ENCODE measurements around the gene ODF4. TPM values are rescaled to one million over a fixed set of nuclear protein-coding genes. Genes with fewer than 3 reads are reported as not detected.
"Not testable (repeated sequence)": the region's sequence is repeated elsewhere in the genome, so short reads cannot be mapped to it uniquely, and the experiment has no call there.

ODF4 gene
- total RNA-seq, 4 donors from 2014 or later, result not detected

- no peak for TF ChIP-seq POLR2A (IDR thresholded peaks at IDR 0.05)
- no peak for TF ChIP-seq CTCF (IDR thresholded peaks at IDR 0.05)
- DNase-seq, result no peak
- peak overlapping the region; percentile 56 to 71 for H3K4me3 ChIP-seq
- H3K4me1 ChIP-seq, result peaks cover 0 to 9% of the 10 kb centered on the region in 2 donors
- no peaks in the 10 kb centered on the region for H3K36me3 ChIP-seq
- H3K27me3 ChIP-seq, result no peaks in the 10 kb centered on the region
- peak overlapping the region; percentile 82 to 87 for H3K27ac ChIP-seq
- H3K9me3 ChIP-seq, result no peaks in the 10 kb centered on the region
- intact Hi-C loops (cut with DNase I; ENCODE audit: low total_unique reads), result no loop called here
These were observed 36.2 kb downstream of the ODF4 start for GRCh38 chr17:8375738-8376259.

DNA sequence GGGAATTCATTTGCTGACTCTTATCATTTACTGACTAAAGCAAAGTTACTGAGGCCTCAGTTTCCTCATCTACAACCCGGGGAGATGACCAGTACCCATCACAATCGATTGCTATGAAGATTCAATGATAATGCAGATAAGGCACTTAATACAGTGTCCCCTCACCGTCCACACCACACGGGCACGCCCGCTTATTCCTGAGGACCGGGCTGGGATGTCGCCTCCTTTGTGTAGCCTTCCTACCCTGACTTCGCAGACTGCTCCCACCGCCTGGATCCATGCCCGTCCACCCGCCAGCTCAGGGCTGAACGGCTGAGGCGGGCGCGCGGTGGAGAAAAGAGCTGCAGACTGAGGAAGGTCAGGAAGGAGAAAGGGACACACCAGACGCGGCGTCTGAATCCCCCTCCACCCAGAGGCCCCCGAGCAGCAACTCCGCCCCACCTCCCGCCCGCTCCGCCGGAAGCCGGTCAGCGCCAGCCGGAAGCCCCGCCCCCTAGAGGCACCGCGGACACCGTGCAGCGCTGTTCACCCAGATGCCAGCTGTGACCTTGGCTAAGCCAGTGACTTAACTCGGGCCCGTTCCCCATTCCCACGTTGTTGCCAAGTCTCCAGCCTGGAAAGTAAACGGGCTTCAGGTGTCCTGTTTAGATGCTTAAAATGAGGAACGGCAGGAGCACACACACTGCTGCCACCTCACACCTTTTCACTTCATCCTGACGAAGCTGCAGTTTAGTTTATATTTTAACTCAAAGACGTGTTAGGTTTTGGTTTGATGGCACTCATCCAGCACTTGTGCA, 36.8 kb downstream of the ODF4 start, which contains the start of gene KRABD2:
Gene KRABD2, minus strand, starts transcription at position 434 of the 797 bp plus-strand sequence.
- Histone ChIP-seq H3K4me1 (peaks cover 6 to 14% of the 10 kb centered on the region in 2 donors), H3K9me3 (no peaks in the 10 kb centered on the region), H3K27me3 (no peaks in the 10 kb centered on the region), H3K27ac (peak within 1 kb of the TSS; percentile 82 to 87), H3K4me3 (peak within 1 kb of the TSS; percentile 56 to 71), H3K36me3 (no peaks in the 10 kb centered on the region)
- peak; percentile 80 to 85 for DNase-seq
- peak in 1 of 2 donors; percentile 69 for TF ChIP-seq POLR2A (IDR thresholded peaks at IDR 0.05)
- peak; percentile 49 to 71 (median 57) for TF ChIP-seq CTCF (IDR thresholded peaks at IDR 0.05)
- intact Hi-C loops (cut with DNase I; ENCODE audit: low total_unique reads), result no loop called here

DNA sequence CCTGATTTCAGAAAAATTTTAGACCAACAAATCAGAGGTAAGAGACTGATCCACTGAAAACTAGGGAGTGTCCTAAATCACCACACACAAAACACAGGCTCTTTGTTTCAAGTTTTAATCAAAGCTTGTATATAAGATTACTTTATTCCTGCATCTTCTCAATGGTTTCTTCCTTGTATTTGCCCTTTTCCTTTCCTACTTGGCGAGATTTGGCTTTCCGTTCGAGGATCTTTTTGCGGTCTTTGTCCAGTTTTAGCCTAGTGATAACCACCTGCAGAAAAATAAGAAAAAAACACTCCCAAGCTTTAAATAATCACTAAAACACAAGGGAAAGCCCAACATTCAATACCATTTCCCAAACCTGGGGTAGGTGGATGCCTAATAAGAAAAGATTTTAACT, 37.8 kb downstream of the ODF4 start:
- no peaks in the 10 kb centered on the region for H3K36me3 ChIP-seq
- H3K27ac ChIP-seq, result peak overlapping the region in 1 of 2 donors; percentile 87
- no peak overlapping the region for H3K4me3 ChIP-seq
- no peak for TF ChIP-seq CTCF (IDR thresholded peaks at IDR 0.05)
- H3K27me3 ChIP-seq, result no peaks in the 10 kb centered on the region
- intact Hi-C loops (cut with DNase I; ENCODE audit: low total_unique reads), result no loop called here
- DNase-seq, result no peak
- peaks cover 6 to 24% of the 10 kb centered on the region in 2 donors for H3K4me1 ChIP-seq
- H3K9me3 ChIP-seq, result no peaks in the 10 kb centered on the region

DNA sequence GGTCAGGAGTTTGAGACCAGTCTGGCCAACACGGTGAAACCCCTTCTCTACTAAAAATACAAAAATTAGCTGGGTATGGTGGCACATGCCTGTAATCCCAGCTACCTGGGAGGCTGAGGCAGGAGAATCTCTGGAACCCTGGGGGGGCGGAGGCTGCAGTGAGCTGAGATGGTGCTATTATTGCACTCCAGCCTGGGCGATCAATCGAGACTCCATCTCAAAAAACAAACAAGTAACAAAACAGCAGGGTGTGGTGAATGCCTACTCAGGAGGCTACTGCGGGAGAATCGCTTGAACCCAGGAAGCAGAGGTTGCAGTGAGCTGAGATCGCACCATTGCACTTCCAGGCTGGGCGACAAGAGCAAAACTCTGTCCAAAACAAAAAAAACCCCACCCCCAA, 38.5 kb downstream of the ODF4 start:
- H3K36me3 ChIP-seq; H3K4me3 ChIP-seq; DNase-seq; intact Hi-C loops (cut with DNase I; ENCODE audit: low total_unique reads); H3K27me3 ChIP-seq; H3K9me3 ChIP-seq; H3K27ac ChIP-seq: not testable (repeated sequence)
- H3K4me1 ChIP-seq, result peaks cover 6 to 24% of the 10 kb centered on the region in 2 donors

GRCh38 chr17:8380049-8380448, 40.4 kb downstream of the ODF4 start:
- Histone ChIP-seq H3K27ac (no peak overlapping the region), H3K9me3 (no peaks in the 10 kb centered on the region), H3K4me1 (peaks cover 6 to 24% of the 10 kb centered on the region in 2 donors), H3K4me3 (no peak overlapping the region), H3K36me3 (no peaks in the 10 kb centered on the region), H3K27me3 (no peaks in the 10 kb centered on the region)
- intact Hi-C loops (cut with DNase I; ENCODE audit: low total_unique reads), result no loop called here
- DNase-seq, result no peak
- TF ChIP-seq CTCF (IDR thresholded peaks at IDR 0.05) (no peak), POLR2A (IDR thresholded peaks at IDR 0.05) (no peak)

Measured in uterus (tissue), 4 donors.